ENCODE data around the gene SPATA32.

SPATA32 gene

GRCh38 chr17:45234641-45235415 is 27.1 kb downstream of the SPATA32 start:
- no peaks in the 10 kb centered on the region for H3K9me2 ChIP-seq (replicated peaks; ENCODE audit: control insufficient read depth, low read length)
- peaks cover 2% of the 10 kb centered on the region; the same call in 1 of the 2 replicates for H3K79me2 ChIP-seq (ENCODE audit: control insufficient read depth, low read length)
- no peak overlapping the region for H3K4me2 ChIP-seq (ENCODE audit: low read length)
- peaks cover 4% of the 10 kb centered on the region for H3F3A ChIP-seq (ENCODE audit: control insufficient read depth, insufficient read depth)
- no peak overlapping the region for H3K27ac ChIP-seq (ENCODE audit: low read depth, low read length)
- H3K27me3 ChIP-seq (ENCODE audit: control insufficient read depth, low read length): no peaks in the 10 kb centered on the region
- peaks cover 9% of the 10 kb centered on the region for H3K4me1 ChIP-seq (ENCODE audit: control insufficient read depth, low read length)
- TF ChIP-seq EZH2phosphoT487 (IDR thresholded peaks at IDR 0.05; ENCODE audit: borderline replicate concordance, low read length): no peak
- TF ChIP-seq CTCF (IDR thresholded peaks at IDR 0.05; ENCODE audit: low read depth, low read length, poor library complexity, severe bottlenecking): peak; percentile 65
- H3K9me3 ChIP-seq (ENCODE audit: control insufficient read depth, insufficient read depth, low read length): no peaks in the 10 kb centered on the region
- peaks cover 19% of the 10 kb centered on the region for H3K36me3 ChIP-seq (ENCODE audit: control insufficient read depth, low read length)
- no peak overlapping the region for H3K4me3 ChIP-seq (ENCODE audit: low read length)
- no peaks in the 10 kb centered on the region for H4K20me1 ChIP-seq (ENCODE audit: control insufficient read depth, insufficient read depth, low read depth, low read length)

- Histone ChIP-seq H3K27ac (ENCODE audit: low read depth, low read length) (no peak overlapping the region), H3K79me2 (ENCODE audit: control insufficient read depth, low read length) (peaks cover 13% of the 10 kb centered on the region), H3K27me3 (ENCODE audit: control insufficient read depth, low read length) (no peaks in the 10 kb centered on the region), H3K4me2 (ENCODE audit: low read length) (no peak overlapping the region), H3F3A (ENCODE audit: control insufficient read depth, insufficient read depth) (peaks cover 10% of the 10 kb centered on the region), H3K4me3 (ENCODE audit: low read length) (no peak overlapping the region), H3K4me1 (ENCODE audit: control insufficient read depth, low read length) (peaks cover 22% of the 10 kb centered on the region), H4K20me1 (ENCODE audit: control insufficient read depth, insufficient read depth, low read depth, low read length) (no peaks in the 10 kb centered on the region), H3K9me2 (replicated peaks; ENCODE audit: control insufficient read depth, low read length) (no peaks in the 10 kb centered on the region), H3K36me3 (ENCODE audit: control insufficient read depth, low read length) (peaks cover 13% of the 10 kb centered on the region), H3K9me3 (ENCODE audit: control insufficient read depth, insufficient read depth, low read length) (no peaks in the 10 kb centered on the region)
- TF ChIP-seq CTCF (IDR thresholded peaks at IDR 0.05; ENCODE audit: low read depth, low read length, poor library complexity, severe bottlenecking) (no peak), EZH2phosphoT487 (IDR thresholded peaks at IDR 0.05; ENCODE audit: borderline replicate concordance, low read length) (no peak)
Observed at GRCh38 chr17:45233423-45233924, 28.4 kb downstream of the SPATA32 start.

- H3K4me2 ChIP-seq (ENCODE audit: low read length): no peak overlapping the region
- peaks cover 29% of the 10 kb centered on the region for H3K4me1 ChIP-seq (ENCODE audit: control insufficient read depth, low read length)
- H3K27me3 ChIP-seq (ENCODE audit: control insufficient read depth, low read length): no peaks in the 10 kb centered on the region
- H3K27ac ChIP-seq (ENCODE audit: low read depth, low read length): no peak overlapping the region
- H3K36me3 ChIP-seq (ENCODE audit: control insufficient read depth, low read length): peaks cover 13% of the 10 kb centered on the region
- H3K9me2 ChIP-seq (replicated peaks; ENCODE audit: control insufficient read depth, low read length): no peaks in the 10 kb centered on the region
- TF ChIP-seq EZH2phosphoT487 (IDR thresholded peaks at IDR 0.05; ENCODE audit: borderline replicate concordance, low read length) (no peak), CTCF (IDR thresholded peaks at IDR 0.05; ENCODE audit: low read depth, low read length, poor library complexity, severe bottlenecking) (no peak)
- peaks cover 10% of the 10 kb centered on the region for H3F3A ChIP-seq (ENCODE audit: control insufficient read depth, insufficient read depth)
- no peak overlapping the region for H3K4me3 ChIP-seq (ENCODE audit: low read length)
- no peaks in the 10 kb centered on the region for H4K20me1 ChIP-seq (ENCODE audit: control insufficient read depth, insufficient read depth, low read depth, low read length)
- H3K9me3 ChIP-seq (ENCODE audit: control insufficient read depth, insufficient read depth, low read length): no peaks in the 10 kb centered on the region
- H3K79me2 ChIP-seq (ENCODE audit: control insufficient read depth, low read length): peaks cover 20% of the 10 kb centered on the region
Observed at GRCh38 chr17:45232514-45233422, 29.1 kb downstream of the SPATA32 start.

Data from DOHH2 (cell line).